Left ventricle myocardium superior (tissue), 1 donor: ENCODE data around the gene DPM2. TPM values are rescaled to one million over a fixed set of nuclear protein-coding genes. Genes with fewer than 3 reads are reported as not detected.

Experiments
- ATAC-seq: fragments of 200-7000 bp; cut with Tn5 transposase; one replicate; pipeline ENCODE4 v1.9.1; 2020; ENCODE audit warnings: mild to moderate bottlenecking, moderate library complexity
- DNase-seq: peaks from one replicate; pipeline ENCODE4 v3.0.0-alpha.2; 2020
- intact Hi-C: fragments of 100-400 bp; cut with micrococcal nuclease; formaldehyde crosslinking; loops from one replicate; pipeline ENCODE4 v1.11.0; 2022
- total RNA-seq: library from RNA; stranded (reverse); fragmentation: NEBNext Ultra II Directional; extraction: Animal tissue kit (Norgen Biotek cat#: 25700); gene quantifications from one replicate; pipeline ENCODE4 v1.2.1, GENCODE V29; 2021
- donor health status: DM: no; HTN: yes; CAD: no; lungs with severe emphysema.

DPM2 gene
- total RNA-seq, 1 donor from 2014 or later, result 11.1 TPM

GRCh38 chr9:127927201-127927987, 10.3 kb downstream of the DPM2 start:
- DNase-seq, result no peak
- intact Hi-C loops, result no loop called here
- ATAC-seq, result no peak

- ATAC-seq, result no peak
- no peak for DNase-seq
- intact Hi-C loops, result no loop called here
These were observed 10.8 kb downstream of the DPM2 start for GRCh38 chr9:127926906-127927200.

GRCh38 chr9:127925959-127926905, 11.4 kb downstream of the DPM2 start:
- DNase-seq (no peak), ATAC-seq (no peak)
- intact Hi-C loops, result no loop called here

GRCh38 chr9:127924736-127925444, 12.8 kb downstream of the DPM2 start:
- no peak for ATAC-seq
- no peak for DNase-seq
- intact Hi-C loops, result loop anchor here (5.0 kb wide), 1 partner anchor 338 kb away; no protein-coding TSS in a partner anchor

GRCh38 chr9:127923771-127924170, 13.9 kb downstream of the DPM2 start:
- no peak for ATAC-seq
- no peak for DNase-seq
- intact Hi-C loops, result loop anchor here (5.0 kb wide), 1 partner anchor 336 kb away; no protein-coding TSS in a partner anchor

GRCh38 chr9:127923046-127923445, 14.6 kb downstream of the DPM2 start:
- intact Hi-C loops, result loop anchor here (5.0 kb wide), 1 partner anchor 336 kb away; no protein-coding TSS in a partner anchor
- no peak for DNase-seq
- ATAC-seq, result no peak

GRCh38 chr9:127921557-127922120, 16.0 kb downstream of the DPM2 start:
- intact Hi-C loops, result loop anchor here (5.0 kb wide), 1 partner anchor 334 kb away; no protein-coding TSS in a partner anchor
- peak; percentile 84 for DNase-seq
- peak; percentile 25 for ATAC-seq

GRCh38 chr9:127920794-127921193, 16.9 kb downstream of the DPM2 start:
- intact Hi-C loops, result loop anchor here (5.0 kb wide), 1 partner anchor 333 kb away; no protein-coding TSS in a partner anchor
- no peak for DNase-seq
- no peak for ATAC-seq

- intact Hi-C loops, result no loop called here
- ATAC-seq (peak; percentile 39), DNase-seq (peak; percentile 84)
These were observed 18.3 kb downstream of the DPM2 start for GRCh38 chr9:127919253-127919815.

- intact Hi-C loops, result no loop called here
- DNase-seq (peak; percentile 49), ATAC-seq (no peak)
These were observed 19.2 kb downstream of the DPM2 start for GRCh38 chr9:127918183-127919107.

GRCh38 chr9:127917603-127918002, 20.1 kb downstream of the DPM2 start:
- ATAC-seq, result no peak
- no peak for DNase-seq
- intact Hi-C loops, result no loop called here

GRCh38 chr9:127916720-127917581, 20.7 kb downstream of the DPM2 start, which contains the start of gene ST6GALNAC4:
TSS of gene ST6GALNAC4 (minus strand) at chr9:127917041. CDS start at chr9:127916419, 622 bp downstream.
- DNase-seq (peak; percentile 98), ATAC-seq (peak; percentile 94)
- intact Hi-C loops, result no loop called here

GRCh38 chr9:127915801-127916719, 21.6 kb downstream of the DPM2 start:
- peak; percentile 3 for ATAC-seq
- DNase-seq, result no peak
- intact Hi-C loops, result no loop called here

GRCh38 chr9:127915325-127915752, 22.3 kb downstream of the DPM2 start:
- DNase-seq, result no peak
- intact Hi-C loops, result no loop called here
- ATAC-seq, result no peak

GRCh38 chr9:127913682-127914081, 24.0 kb downstream of the DPM2 start:
- intact Hi-C loops, result no loop called here
- ATAC-seq (no peak), DNase-seq (no peak)

- DNase-seq, result no peak
- no peak for ATAC-seq
- intact Hi-C loops, result no loop called here
These were observed 24.8 kb downstream of the DPM2 start for GRCh38 chr9:127912882-127913281.
